GM18867 (cell line): ENCODE results near the gene CPE.
"Not testable (repeated sequence)": the region's sequence is repeated elsewhere in the genome, so short reads cannot be mapped to it uniquely, and the experiment has no call there.

ENCODE experiments used
- ATAC-seq: cut with Tn5 transposase; IDR thresholded peaks from one replicate; pipeline ENCODE4 v1.9.1; 2021; ENCODE audit warnings: mild to moderate bottlenecking, moderate library complexity; ENCODE audit not compliant: unreplicated experiment

Gene CPE

DNA sequence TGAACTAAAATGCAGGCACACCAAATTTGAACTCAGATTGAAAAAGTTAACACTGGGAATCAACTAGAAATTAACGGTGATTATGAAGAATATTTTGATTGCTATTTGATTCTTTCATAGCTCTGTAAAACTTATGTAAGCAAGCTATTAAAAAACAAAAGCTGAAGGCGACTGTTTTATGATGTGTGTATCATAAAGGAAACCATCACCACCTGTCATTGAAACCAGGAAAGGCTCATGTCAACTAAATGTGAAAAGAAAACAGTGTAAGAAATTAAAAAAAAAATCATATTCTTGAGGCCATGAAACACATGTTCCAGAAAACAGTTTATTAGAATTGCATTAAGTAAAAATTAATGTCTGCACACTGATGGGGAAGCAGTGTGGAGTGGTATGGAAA, 24.2 kb downstream of the CPE start:
- ATAC-seq: no peak

- ATAC-seq: no peak
Measured at GRCh38 chr4:165403637-165404036, 24.8 kb downstream of the CPE start.

DNA sequence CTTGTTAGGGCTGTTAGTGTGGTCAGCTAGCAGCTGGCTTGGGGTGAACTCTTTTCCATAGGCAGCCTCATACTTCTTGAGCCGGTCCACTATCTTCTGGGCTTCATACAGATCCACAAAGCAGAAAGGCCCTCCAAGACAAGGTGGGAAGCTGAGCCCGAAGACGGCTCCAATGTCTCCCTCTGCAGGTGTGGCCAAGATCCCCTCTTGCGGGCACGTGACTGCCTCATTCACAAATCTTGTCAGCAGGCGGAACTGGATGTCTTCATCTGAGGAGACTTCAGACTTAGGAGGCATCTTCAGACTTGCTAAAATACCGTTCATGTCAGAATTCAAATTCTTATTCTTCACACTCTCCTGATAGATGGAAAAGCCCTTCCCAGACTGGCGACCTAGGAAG, 25.3 kb downstream of the CPE start:
- ATAC-seq: no peak

DNA sequence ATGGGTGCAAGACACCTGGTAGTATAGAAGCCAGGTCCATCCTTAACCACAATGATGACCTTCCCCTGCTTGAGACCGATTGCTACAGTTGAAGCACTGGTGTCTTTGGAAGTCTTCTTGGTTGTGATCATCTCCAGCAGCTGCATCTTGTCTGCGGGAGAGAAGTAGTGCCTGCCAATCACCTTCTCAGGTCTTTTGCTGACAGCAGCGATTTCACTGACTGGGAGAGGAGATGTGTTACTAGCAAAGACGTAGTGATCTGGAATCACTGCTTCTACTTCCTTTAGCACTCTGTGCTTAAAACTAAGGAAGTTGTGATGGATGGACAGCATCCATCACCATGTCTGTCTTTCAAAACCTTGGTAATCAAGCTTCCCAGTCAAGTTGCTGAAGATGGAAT, 25.9 kb downstream of the CPE start:
- ATAC-seq: no peak

- no peak for ATAC-seq
Measured at GRCh38 chr4:165410214-165410613, 31.4 kb downstream of the CPE start.

GRCh38 chr4:165415910-165416309, 37.1 kb downstream of the CPE start:
- no peak for ATAC-seq

- ATAC-seq: no peak
Measured at GRCh38 chr4:165418073-165418472, 39.3 kb downstream of the CPE start.

GRCh38 chr4:165425629-165426028, 46.8 kb downstream of the CPE start:
- no peak for ATAC-seq

DNA sequence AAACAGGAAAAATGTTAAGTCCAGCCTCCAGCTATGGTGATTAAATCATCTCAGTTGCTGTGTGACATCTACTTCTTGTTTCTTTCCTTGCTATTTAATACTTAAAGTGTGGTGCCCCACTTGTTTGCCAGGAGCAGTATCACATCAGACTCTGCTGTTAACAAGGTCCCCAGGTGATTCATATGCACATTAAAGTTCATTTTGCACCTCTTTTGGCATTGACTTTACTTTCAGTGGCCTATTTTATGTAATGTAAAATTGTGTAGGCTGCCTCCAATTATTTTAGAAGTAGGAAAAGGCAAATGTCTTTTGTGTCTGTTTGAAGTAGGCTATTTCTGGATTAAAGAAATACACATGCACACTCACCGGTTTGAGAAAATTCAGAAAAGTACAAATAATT, 47.5 kb downstream of the CPE start:
- no peak for ATAC-seq

GRCh38 chr4:165426823-165427222, 48.0 kb downstream of the CPE start:
- ATAC-seq: no peak

DNA sequence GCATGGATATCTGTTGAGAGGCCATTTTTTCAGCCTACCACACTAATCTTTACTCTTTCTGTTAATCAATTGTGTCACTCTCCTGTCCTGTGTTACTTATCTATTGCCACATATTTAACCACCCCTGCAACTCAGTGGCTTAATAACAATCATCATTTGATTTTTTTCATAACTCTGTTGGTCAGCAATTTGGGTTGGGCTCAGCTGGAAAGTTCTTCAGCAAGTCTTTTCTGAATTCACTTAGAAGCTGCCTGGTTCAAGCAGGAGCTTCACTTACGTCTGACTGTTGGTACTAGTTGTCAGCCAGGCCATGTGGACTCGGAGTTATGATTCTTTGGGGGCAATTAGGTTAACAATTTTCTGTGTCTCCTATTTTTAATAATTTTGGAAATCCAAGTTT, 50.1 kb downstream of the CPE start:
- no peak for ATAC-seq

DNA sequence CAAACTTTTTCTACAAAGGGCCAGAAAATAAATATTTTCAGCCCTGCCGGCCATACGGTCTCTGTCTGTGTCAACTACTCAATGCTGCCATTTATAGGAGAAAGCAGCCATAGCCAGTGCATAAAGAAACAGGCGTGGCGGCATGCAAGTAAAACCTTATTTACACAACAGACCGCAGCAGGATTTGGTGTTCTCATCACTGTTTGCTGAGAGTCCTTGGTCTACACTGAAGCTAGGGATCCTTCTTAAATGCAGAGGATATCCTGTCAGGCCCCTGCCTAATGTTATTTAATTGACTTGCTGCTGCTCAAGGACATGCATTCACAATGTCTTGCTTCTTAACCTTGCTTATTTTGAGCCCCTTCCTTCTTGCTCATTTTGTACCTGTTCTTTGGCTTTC, 54.7 kb downstream of the CPE start:
- no peak for ATAC-seq

DNA sequence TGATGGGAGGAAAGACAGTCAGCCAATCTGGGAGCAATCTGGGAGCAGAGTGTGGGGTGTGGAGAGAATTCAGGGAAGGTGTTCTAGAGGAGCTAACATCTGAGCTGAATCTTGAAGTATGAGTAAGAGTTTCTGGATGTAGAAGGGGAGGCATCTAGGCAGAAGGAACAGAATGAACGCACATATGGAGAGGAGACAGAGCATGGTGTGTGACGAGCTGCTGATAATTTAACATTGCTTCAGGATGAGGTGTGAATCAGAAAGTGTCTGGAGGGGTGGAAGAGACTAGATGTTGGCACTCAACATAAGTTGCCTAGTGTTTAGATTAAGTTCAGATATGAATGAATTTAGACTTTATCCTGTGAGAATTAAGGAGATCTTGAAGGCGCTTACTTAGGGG, 58.9 kb downstream of the CPE start:
- no peak for ATAC-seq

DNA sequence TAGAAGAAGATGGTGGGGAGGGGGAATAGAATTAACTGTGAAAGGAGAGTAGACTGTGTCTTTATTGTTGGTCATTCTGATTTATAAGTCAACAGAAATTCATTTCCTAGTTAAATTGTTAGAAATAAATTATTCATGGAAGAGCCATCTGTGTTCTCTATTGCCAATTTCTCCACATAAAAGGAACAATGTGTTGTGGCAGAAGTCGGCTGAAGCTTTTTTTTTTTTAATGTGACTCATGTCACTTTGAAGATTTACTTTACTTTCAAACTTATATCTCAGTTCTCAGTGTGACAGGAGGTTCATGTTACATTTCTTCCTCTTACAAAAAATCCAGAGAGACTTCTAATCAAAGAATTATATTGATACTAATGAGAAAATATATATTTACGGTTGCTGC, 60.5 kb downstream of the CPE start:
- ATAC-seq: no peak

GRCh38 chr4:165439981-165440380, 61.2 kb downstream of the CPE start:
- ATAC-seq: no peak

- no peak for ATAC-seq
Measured at GRCh38 chr4:165440415-165441158, 61.8 kb downstream of the CPE start.

GRCh38 chr4:165443276-165443675, 64.5 kb downstream of the CPE start:
- no peak for ATAC-seq

DNA sequence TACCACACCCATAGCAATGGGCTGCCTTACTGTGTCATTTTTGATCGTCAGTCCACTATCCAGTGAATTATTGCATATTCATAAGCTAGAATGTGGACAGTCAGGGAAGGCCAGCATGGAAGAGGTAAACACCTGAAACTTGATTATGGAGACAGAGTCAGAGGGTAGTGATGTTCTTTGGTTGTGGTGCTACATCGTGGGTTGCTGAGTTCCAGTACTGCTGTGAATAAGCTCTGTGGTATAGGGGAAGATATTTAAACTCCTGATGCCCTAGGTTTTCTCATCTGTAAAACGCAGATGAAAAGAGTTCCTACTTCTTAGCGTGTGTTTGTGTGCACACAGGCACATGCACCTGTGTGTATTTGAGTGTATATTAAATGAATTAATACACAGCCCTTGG, 69.9 kb downstream of the CPE start:
- no peak for ATAC-seq

- no peak for ATAC-seq
Measured at GRCh38 chr4:165449333-165449732, 70.5 kb downstream of the CPE start.

DNA sequence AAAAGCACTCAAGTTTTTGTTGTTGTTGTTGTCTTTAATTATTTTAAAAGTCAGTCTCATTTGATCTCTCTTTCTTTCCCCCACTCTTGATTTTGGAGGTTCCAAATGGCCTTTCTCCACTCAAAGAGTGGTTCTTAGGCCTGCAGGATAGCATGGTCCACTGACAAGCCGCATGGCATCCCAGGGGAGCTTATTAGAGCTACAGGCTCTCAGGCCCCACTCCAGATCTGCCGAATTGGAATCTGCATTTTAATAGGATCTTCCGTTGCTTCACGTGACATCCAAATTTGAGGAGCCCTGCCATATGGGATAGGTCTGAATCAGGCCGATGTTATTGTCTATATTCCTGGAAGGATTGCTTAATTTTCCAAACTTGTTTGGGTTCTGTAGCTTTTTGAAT, 72.1 kb downstream of the CPE start:
- ATAC-seq: no peak

DNA sequence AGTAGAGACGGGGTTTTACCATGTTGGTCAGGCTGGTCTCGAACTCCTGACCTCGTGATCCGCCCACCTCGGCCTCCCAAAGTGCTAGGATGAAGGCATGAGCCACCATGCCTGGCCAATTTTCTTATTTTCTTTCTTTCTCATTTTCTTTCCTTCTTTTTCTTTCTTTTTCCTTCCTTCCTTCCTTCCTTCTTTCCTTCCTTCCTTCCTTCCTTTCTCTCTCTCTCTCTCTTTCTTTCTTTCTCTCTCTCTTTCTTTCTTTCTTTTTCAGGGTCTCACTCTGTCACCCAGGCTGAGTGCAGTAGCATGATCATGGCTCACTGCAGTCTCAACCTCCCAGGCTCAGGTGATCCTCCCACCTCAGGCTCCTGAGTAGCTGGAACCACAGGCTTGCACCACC, 74.3 kb downstream of the CPE start:
- not testable (repeated sequence) for ATAC-seq

- no peak for ATAC-seq
Measured at GRCh38 chr4:165454426-165454825, 75.6 kb downstream of the CPE start.

DNA sequence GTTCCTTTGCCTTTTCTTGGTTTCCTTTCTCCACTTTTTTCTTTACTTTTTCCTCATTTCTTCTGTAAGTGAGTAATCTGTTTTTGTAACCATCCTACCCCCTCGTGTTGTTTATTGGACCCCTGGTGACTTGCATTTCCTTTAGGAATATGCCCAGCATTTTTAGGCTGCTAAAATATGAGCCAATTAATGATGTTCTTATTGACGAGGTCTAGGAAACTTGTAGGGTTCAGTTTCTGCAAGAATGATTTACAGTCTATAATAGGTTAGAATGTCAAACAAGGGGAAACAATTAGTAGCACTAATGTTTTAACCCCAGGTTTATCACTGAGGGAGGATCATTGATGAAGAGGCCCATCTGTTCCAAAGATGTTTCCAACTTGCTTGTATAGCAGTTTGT, 79.0 kb downstream of the CPE start:
- ATAC-seq: no peak
